ENCODE measurements around the gene ZFAND3.

Gene ZFAND3

DNA sequence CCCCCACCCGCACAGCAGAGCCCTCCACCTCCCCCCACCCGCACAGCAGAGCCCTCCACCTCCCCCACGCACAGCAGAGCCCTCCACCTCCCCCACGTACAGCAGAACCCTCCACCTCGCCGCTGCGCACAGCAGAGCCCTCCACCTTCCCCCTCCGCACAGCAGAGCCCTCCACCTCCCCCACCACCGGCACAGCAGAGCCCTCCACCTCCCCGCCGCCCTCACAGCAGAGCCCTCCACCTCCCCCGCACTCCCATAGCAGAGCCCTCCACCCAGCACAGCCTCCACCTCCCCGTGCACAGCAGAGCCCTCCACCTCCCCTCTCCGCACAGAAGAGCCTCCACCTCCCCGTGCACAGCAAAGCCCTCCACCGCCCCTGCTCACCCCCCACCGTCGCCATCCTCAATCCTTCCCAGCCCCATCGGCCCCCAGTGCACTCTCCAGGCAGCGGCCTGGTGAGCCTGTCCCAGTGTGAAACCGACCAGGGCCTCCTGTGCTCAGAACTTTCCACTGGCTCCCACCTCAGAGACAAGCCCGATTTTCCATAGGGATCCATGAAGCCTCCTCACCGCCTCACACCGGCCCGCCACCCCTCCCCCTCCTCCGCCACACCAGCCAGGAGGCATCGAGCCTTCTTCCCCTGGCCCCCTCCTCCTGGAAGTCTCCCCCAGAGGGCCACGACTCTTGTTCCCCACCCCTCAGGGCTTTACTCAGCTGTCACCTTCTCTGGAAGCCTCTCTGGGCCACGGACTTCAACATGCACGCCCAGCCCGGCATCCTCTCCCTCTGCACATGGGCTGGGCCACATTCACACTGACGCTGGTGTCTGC is 347.1 kb downstream of the ZFAND3 start:
- H3K4me3 ChIP-seq (ENCODE audit: low read length), result no peak overlapping the region
- DNase-seq (ENCODE audit: low read depth), result no peak
- TF ChIP-seq, protein P1, sequence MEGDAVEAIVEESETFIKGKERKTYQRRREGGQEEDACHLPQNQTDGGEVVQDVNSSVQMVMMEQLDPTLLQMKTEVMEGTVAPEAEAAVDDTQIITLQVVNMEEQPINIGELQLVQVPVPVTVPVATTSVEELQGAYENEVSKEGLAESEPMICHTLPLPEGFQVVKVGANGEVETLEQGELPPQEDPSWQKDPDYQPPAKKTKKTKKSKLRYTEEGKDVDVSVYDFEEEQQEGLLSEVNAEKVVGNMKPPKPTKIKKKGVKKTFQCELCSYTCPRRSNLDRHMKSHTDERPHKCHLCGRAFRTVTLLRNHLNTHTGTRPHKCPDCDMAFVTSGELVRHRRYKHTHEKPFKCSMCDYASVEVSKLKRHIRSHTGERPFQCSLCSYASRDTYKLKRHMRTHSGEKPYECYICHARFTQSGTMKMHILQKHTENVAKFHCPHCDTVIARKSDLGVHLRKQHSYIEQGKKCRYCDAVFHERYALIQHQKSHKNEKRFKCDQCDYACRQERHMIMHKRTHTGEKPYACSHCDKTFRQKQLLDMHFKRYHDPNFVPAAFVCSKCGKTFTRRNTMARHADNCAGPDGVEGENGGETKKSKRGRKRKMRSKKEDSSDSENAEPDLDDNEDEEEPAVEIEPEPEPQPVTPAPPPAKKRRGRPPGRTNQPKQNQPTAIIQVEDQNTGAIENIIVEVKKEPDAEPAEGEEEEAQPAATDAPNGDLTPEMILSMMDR (conservative IDR thresholded peaks at IDR 0.05; ENCODE audit: low read length), result no peak

DNA sequence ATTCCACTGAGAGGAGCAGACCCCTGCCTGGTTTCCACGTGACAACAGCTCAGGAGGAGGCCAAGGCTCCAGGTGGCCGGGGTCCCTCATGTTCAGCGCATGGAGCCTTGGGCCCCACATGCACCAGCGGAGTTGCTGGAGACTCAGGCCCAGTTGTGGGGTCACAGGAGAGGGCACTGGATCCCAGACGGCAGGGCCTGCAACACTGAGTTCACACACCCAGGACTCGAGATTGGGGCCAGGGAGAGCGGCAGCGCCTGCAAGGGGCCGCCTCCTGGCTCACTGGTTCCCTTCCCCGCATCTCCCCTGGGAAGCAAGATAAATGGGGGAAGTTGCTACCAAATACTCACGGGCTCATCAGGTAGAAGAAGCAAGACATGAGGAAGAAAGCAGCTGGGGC is 348.1 kb downstream of the ZFAND3 start:
- no peak for DNase-seq (ENCODE audit: low read depth)
- TF ChIP-seq, protein P1 (conservative IDR thresholded peaks at IDR 0.05; ENCODE audit: low read length), result no peak
- H3K4me3 ChIP-seq (ENCODE audit: low read length), result no peak overlapping the region

DNA sequence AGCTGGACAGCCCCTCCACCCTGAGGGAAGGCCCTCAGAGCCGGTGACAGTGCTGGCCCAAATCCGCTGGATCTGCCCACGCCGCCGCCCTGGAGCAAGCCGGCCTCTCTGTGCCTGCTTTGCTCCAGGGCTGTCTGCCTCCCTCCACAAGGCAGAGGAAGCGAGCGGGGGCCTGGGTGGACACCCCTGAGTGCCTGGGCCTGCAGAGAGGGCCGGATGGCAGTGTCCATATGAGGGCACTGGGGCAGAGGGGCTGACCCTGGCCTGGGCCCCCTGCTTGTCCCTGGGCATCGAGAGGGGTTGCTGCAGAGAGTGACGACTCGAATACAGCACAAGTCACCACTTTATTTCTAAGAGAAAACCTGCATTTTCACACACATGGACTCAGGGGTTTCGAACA is 348.6 kb downstream of the ZFAND3 start:
- no peak for DNase-seq (ENCODE audit: low read depth)
- TF ChIP-seq, protein P1 (conservative IDR thresholded peaks at IDR 0.05; ENCODE audit: low read length), result no peak
- no peak overlapping the region for H3K4me3 ChIP-seq (ENCODE audit: low read length)

DNA sequence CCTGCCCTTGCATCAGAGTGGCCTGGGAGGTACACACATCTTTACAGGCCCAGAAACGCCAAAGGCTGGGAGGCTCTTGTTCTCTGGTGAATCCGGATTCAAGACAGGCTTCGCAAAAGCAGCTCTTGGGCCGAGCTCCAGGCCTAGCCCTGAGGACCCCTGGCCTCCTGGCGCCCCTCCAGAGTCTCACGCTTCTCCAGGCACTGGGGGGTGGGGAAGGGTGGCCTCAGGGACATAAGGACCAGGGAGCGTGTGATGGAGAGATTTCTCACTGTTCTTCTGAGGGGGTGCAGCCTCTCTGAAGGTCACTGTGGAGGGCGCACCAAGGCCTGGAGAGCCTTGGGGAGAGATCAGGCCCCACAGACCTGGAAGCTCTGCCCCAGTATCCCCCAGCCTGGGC is 349.2 kb downstream of the ZFAND3 start:
- DNase-seq (ENCODE audit: low read depth), result no peak
- no peak overlapping the region for H3K4me3 ChIP-seq (ENCODE audit: low read length)
- TF ChIP-seq, protein P1 (conservative IDR thresholded peaks at IDR 0.05; ENCODE audit: low read length), result no peak

DNA sequence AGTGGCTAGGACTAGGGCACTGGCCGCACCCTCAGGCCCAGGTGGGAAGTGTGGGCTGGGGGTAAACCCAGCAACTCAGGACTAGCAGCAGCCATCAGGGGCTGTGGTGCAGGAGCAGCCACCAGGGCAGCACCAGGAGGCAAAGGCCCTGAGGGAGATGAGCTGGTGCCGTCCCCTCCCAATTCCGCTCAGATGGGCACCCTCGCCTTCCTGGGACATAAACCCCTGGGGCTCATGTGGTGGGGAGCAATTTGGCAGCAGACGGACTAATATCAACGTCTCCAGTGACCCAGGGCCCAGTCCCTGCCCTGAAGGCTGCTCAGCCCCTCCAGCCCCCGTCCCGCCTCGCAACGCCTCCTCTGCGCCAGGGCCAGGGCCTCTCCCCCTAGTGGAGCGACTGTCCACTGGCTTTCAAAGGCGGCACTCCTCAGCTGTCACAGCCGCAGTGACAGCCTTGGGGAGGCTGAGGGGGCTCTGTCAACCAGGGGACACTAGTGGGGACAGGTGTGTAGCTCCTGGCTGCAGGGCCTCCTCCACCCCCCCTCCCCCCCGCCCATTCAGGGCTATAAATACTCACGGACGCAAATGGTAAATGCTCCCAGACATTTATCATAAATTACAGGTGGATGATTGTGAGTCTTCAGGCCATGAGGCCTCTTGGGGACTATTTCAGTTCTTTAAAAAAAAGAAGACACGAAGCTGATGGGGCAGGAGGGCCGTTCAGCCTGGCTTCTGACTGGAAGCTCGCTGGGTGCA is 349.9 kb downstream of the ZFAND3 start:
- DNase-seq (ENCODE audit: low read depth), result no peak
- TF ChIP-seq, protein P1 (conservative IDR thresholded peaks at IDR 0.05; ENCODE audit: low read length), result no peak

DNA sequence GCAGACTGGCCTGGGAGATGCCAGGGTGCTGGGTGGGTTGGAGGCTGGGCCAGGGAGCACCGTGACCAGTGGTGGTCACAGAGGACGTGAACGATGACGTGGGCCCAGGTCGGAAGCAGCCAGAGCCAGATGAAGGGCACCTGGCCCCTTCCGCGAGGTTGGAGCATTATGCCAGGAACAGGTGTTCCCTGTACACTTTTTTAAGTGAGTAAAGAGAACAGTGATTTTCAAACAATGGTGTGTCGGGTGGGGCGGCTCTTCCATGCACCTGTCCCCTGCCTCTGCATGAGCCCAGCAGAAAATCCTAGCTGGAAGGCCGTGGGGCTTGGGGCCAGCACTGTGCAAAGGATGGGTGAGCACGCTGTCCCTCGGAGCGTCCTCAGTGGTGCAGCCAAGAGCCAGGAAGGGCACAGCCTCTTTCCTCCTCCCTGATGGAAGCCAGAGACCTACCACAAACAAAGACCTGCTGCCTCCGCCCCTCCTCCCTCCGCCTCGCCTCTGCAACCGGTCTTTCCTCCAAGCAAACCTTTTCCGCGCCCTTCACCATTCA is 350.5 kb downstream of the ZFAND3 start:
- DNase-seq (ENCODE audit: low read depth), result no peak
- TF ChIP-seq, protein P1 (conservative IDR thresholded peaks at IDR 0.05; ENCODE audit: low read length), result no peak
- no peak overlapping the region for H3K4me3 ChIP-seq (ENCODE audit: low read length)

More for the DNA sequence above, 349.9 kb downstream of the ZFAND3 start:
- no peak overlapping the region for H3K4me3 ChIP-seq (ENCODE audit: low read length)
